ENCODE data around the gene TBX10.
"Not testable (repeated sequence)": the region's sequence is repeated elsewhere in the genome, so short reads cannot be mapped to it uniquely, and the experiment has no call there.

The TBX10 gene

DNA sequence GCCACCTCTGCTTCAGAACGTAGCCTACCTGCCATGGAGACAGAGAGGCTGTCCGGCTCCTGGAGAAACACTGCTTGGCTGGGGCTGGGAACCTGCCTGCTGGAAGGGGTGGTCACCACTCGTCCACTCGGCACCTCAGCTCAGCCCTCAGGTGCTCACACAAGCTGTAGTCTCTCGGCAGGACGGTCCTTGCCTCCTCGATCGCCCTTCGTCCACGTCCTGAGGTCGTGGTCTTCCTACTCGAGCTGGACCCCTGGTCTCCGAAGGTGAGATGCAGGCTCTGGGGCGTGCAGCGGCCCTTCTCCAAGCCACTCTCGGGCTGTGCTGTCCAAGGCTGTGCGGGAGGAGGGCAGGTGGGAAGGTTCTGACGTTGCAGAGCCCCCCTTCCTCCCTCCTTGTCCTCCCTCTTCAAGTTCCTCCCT is at the start of gene TBX10:
Gene TBX10, minus strand, starts transcription at position 326 of the 422 bp plus-strand sequence. Its CDS starts 291 bp downstream, at position 35.
- DNase-seq = no peak

DNA sequence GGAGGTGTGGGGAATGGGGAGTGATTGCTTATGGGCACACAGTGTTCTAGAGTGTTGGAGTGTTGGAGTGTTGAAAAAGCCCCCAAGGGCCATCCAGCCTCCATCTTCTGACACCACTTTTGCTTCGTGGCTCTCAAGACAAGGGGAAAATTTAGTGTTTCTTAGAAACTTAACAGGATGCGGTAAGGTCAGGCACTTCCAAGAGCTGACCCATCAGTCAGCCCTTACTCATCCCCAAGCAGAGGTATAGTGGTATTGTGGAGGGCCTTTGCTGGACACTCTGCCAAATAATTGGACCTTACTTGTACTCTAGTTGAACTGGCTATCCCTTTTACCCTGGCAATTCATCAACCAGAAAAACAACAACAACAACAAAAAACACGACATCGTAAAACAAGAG is 49.6 kb upstream of the TBX10 start:
- DNase-seq = no peak

DNA sequence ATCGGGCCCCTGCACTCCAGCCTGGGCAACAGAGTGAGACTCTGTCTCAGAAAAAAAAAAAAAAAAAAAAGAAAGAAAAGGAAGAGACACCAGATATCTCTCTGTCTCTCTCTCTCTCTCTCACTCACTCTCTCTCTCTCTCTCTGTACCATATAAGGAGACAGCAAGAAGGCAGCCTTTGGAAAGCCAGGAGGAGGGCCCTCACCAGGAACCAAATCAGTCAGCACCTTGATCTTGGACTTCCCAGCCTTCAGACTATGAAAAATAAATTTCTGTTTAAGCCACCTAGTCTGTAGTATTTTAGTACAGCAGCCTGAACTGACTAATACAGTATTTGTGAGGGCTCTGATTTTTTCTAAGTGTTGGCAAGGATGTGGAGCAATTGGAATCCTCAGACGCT is 48.4 kb upstream of the TBX10 start:
- no peak for DNase-seq

DNA sequence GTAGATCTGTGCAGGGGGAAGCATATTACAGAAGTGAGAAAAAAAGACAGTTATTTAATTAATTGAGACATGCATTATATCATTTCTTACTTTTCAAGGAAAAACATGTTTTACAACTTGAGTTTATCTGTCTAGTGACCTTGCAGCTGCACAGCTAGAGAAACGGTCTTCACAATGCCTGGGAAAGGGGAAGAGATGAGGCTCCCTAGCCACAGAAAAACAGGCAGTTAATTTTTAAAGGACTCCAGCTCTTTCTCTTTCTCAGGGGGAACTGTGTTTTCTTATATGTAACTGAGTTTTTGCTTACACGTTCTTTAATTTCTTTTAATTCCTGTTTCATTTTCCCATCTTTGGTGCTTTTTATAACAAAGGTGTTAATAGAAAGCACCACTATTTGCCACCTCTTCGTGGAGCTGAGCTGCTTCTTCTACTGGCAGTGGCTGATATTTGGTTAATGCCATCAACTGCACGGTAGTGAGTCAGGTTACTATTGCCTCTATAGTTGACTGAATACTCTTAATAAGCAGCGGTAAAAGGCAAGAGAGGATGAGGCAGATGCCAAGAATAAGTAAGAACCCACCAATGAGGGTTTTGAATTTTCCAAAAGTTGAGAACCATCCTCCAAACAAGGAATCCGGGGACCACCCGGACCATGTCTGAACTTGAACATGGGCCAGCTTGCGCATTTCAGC is 46.2 kb upstream of the TBX10 start:
- not testable (repeated sequence) for DNase-seq

DNA sequence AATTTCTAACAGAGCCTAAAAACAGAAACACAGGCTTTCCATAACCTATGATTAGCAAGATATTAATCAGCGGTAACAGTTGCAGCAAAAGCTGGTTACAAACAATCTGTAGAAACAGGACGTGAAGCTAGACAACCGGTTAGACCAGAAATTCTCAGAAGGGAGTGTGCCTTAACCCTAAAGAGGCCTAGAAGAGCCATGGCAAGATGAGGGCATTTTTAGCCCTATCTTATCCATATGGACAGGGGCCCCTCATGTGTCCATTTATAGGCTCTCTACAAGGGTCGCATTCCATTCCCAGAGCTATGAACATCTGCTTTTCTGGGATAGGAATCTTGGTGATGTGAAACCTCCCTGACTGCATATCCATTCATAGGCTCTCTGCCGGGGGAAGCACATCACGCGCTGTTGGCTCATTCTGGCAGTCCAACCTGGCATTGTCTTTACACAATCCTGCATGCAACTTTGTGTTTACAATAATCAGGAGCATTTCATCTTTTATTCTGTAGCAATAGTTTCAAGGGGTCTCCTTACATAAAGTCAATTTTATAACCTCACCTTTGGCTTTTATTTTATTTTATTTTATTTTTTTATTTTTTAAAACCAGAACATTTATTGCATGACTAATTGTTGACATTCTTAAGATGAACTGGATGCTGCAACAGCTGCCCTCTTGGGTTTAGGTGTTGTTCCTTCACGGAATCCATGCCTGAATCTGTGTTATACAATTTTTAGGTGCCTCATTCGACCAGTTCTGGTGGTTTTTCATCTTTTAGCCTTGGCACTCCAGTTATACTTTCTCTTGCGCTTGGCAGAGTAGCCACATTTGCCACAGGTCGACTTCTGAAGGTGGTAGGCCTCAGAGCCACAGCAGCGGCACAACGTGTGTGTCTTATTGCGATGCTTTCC is 42.8 kb upstream of the TBX10 start:
- not testable (repeated sequence) for DNase-seq

DNA sequence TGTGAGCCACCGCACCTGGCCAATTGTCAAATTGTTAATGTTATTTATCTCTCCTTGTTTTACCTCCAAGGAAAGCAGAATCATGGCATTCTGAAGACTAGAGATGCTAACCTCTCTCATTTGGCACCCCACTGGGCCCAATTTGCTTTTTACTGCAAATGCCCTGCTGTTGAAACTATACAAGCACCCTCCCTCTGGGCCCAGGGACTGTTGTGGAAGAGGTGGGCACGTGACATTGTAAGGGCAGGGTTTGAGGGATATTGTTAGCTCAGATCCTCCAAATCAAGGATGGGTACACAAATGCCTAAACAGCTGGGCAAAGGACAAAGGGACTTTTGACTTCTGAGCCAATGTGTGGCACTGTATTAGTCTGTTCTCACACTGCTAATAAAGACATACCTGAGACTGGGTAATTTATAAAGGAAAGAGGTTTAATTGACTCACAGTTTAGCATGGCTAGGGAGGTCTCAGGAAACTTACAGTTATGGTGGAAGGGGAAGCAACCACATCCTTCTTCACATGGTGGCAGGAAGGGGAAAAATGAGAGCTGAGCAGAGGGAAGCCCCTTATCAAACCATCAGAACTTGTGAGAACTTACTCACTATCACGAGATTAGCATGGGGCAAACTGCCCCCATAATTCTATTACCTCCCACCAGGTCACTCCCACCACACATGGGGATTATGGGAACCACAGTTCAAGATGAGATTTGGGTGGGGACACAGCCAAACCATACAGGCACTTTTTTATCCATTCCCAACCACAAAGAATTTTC is 41.3 kb upstream of the TBX10 start:
- DNase-seq = no peak

DNA sequence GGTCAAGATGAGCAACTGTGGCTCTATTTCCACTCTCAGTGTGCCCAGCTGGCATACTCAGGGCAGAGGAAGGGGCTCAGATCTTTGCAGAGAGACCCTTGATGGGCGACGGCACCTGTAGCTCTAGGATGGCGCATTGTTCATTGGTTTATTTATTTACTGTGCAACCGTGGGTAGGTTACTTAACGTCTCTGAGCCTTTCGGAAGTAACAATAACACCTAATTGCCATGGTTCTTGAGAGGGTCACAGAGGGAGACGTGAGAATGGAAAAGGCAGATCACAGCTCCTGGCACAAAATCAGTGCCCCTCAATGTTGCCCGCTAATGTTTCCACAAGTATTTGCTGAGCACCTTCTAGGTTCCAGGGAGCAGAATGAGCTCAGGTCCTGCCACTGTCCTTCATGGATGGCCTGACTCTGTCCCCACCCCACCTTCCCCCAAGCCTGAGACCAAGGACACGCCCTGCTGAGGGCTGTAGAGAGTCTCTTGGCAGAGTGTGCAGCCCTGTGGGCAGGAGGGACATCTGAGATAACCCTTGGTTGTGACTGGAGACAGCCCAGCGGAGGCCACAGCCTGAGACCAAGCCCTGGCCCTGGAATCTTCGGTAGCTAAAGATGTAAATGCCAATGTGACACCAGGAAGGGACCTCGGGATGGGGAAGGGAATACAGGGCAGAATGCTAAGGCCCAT is 35.6 kb upstream of the TBX10 start:
- DNase-seq = no peak

DNA sequence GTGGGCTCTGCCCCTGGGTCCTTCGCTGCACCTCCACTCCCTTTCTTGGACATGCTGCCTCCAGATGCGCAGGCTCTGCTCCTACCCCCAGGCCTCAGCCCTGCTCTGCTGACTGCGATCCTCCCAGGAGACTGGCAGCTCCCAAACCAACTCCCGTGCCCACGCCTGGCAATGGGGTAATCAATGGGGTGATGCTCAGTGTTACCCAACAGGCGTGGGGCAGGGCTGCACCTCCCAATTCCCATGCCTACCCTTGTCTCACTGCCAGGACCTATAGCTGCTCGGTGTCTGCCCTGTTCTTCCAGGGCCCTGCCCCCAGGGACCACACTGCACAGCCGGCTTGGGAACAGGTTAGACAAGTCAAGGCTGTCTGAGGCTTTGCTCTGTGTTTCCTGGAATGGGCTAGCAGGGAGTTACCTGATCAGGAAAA is 34.9 kb upstream of the TBX10 start, which contains the start of gene ALDH3B2:
Gene ALDH3B2, minus strand, starts transcription at position 182 of the 430 bp plus-strand sequence. CDS start 7,688 bp downstream, outside the sequence.
- DNase-seq = no peak

DNA sequence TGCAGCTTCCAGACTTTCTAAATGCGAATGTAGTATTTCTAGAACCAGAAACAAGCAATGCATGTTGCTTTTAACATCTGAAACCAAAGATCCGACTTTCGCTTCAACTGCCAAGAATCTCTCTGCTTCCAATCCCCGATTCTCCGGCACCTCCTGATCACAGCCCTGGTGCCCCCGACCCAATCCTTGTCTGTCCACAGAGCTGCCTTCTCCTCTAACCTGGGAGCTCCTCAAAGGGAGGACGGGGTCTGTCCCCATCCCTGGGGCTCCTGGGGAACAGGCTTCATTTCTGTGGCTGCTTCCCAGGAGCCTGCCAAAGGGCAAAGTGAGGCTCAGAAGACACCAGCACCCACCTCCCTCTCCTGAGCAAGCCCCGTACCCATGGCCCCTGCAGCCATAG is 34.3 kb upstream of the TBX10 start:
- no peak for DNase-seq

DNA sequence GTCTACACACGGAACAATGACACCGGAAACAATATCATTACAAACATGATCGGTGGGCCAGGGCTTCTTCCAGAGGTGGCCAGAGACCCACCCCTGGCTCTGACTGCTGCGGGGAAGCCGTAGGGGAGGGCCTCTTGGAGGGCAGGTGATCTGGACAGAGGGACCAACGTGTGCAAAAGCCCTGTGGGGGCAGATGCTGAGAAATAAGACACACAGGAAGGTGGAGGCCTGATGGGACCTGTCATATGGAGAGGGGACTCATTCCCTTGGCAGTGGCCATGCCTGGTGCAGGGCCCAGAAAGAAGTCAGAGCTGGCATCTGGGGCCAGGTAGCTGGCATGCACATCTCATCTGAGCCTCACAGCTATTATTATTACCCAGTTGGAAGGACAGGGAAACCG is 33.8 kb upstream of the TBX10 start:
- DNase-seq = no peak

DNA sequence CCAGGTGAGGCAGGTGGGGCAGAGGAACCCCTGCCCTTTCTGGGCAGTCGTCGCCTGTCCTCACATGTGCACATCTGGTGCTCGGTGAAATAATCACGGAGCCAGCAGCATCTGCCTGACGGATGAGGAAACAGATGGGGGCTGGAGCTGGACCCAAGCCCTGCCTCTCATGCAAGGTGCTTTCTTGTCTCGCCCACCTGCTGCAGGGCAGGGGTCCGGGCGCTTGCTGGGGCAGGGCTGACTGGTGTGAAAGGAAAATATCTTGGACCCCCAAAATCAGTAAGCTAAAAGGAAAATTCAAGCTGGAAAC is 31.6 kb upstream of the TBX10 start:
- DNase-seq = no peak

DNA sequence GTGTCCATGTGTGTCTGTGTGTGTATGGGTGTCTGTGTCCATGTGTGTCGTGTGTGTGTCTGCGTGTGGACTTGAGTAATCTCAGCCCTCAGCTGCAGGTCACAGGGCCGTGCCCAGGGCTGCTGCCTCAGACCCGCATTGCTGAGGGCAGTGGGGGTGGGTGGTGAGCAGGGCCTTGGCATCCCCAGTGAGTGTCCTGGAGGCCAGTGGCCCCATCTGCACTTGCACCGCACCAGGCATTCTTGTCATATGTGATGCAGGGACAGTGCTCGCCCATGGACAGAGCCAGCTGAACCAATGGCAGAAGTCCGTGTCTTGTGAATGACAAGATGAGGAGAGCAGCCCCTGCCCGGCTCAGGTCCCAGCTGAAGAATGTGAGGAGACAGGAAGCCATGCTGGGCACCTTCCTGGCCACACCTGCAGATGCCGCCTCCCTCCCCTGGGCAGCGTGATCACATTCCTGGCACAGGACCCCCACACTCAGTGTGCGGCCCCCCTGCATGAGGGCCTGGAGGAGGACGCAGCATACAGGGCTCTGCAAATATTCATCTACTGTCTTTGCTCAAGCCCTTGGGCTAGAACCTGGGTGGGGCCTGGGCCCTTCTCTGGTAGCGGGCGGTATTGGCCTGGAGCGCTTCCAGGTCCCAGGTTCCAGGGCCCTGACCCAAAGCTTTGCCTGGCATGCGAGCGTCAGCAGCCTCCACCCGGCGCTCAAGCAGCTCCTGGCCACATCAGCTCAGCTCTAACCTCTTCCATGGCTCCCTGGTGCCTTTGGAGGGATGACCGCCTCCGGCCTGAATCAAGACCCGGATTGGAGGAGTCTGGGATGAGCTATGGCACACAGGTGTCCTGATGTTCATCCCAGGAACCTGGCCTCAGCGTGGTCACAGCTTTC is 31.0 kb upstream of the TBX10 start:
- no peak for DNase-seq

DNA sequence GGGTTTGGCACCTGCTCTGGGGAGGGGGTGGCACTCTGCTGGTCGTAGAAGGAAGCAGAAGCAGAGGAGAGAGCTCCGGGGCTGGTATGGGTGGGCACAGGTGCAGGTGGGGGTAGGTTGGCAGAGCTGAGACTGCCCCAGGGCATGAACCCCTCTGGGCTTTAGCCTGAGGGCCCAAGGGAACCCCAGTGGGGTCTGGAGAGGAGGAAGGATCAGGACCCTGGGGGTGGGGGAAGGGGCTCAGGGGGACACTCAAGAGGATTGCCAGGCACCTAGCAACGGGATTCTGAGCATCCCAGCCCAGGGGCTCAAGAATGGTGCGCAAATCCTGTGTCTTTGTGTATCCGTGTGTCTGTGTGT is 28.6 kb upstream of the TBX10 start:
- DNase-seq = no peak

DNA sequence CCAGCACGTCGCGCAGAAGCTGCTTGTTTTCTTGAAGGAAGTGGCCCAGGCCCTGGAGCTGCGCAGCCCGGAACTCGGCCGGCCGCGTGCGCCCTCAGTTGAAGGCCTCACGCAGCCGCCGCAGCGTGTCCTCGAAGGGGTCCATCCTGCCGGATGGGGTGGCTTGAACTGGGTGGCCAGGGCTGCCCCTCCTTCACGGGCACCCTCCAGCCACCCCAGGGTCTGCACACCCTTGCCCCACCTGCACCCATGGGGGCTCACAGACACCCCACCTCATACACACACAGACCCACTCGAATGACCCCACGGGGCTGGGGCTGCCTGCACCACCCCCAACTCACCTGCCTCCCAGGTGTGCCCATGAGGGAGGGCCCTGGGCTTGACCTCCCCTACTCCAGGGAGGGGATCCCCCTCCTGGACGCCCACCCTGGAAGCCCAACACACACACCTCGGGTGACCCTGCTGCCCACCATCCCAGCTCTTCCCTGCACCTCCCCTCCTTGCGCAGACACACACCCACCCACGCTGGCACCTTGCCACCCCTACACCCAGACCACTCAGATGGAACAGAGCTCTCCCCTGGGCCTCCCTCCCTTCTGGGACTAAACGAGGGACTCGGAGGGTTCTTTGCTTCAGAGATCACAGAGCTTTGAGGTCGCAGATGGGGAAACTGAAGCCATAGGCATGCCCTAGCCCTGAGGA is 28.1 kb upstream of the TBX10 start:
- no peak for DNase-seq

DNA sequence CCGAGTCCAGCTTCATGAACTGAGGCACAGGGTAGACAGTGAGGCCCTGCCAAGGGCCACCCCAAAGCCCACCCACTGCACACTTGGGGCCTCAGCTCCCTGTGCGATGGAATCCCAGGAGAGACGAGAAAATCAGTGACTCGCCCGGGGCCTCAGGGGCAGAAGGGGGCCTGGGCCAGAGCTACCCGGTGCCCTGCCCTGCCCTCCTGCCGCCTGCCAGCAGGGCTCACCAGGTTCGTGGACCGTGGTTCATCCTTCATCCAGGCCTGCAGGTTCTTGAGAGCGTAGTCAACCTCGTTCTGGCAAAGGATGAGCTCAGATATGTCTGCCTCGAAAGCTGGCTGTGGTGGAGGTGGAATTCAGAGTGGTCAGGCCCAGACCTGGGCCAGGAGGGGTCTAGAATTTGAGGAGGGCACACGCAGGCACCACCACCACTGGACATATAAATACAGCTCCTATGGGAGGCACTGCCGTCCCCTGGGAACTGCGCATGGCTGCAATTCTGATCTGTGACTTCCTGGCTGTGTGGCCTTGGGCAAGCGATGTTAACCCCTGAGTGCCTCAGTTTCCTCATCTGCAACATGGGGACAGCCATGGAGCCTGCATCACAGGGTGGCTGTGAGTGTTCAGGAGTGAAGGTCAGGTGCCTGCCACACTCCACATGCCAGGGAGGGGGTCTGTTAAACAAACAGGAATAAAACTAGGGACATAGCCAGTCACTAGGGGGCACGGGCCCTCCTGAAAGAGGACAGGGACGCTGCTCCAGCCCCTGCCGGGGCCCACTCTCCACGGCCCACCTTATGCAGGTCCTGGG is 27.3 kb upstream of the TBX10 start:
- DNase-seq = no peak

DNA sequence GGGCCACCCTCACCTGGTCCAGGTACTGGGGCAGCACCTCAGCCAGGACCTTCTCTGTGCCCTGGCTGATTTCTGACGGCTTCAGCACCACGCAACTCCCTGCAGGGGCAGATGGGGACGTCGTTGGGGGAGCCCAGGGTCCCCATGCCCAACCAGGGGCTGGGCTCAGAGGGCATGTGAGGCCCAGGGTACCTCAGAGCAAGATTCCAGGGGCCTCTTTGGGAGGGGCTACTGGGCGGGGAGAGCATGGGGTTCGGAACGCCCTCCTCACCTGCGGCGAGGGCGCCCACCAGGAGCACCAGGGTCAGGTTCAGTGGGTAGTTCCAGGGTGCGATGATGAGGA is 26.7 kb upstream of the TBX10 start:
- DNase-seq = no peak

DNA sequence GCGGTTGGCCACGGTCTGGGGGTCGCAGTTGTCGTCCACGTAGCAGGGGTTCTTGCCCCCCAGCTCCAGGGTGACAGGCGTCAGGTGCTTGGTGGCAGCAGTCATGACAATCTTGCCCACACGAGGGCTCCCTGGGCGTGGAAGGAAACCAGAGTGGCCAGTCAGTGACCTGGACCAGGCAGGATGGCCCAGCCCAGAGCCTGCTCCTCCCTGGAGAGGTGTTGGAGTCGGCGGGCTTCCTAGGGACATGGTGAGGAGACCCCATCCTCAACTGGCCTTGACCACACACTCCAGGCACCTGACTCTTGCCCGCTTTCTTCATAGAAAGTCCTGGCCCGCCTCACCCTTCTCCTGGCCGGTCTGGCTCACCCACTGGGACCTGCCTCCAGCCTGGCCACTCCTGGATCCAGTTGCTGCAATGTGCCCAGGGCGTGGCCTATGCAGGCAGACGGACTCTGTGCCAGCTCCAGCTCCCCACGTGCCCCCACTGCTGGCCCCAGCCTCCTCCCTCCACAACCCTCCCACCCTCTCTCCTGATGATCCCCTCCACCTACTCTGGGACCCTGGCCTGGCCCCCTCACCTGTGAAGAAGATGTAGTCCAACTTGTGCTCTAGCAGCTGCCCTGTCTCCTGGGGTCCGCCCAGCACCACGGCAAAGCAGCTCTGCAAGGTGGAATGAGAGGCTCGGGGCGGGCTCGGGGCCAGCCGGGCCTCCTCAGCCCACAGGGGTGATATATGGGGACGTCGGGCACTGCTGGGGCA is 26.2 kb upstream of the TBX10 start:
- no peak for DNase-seq

DNA sequence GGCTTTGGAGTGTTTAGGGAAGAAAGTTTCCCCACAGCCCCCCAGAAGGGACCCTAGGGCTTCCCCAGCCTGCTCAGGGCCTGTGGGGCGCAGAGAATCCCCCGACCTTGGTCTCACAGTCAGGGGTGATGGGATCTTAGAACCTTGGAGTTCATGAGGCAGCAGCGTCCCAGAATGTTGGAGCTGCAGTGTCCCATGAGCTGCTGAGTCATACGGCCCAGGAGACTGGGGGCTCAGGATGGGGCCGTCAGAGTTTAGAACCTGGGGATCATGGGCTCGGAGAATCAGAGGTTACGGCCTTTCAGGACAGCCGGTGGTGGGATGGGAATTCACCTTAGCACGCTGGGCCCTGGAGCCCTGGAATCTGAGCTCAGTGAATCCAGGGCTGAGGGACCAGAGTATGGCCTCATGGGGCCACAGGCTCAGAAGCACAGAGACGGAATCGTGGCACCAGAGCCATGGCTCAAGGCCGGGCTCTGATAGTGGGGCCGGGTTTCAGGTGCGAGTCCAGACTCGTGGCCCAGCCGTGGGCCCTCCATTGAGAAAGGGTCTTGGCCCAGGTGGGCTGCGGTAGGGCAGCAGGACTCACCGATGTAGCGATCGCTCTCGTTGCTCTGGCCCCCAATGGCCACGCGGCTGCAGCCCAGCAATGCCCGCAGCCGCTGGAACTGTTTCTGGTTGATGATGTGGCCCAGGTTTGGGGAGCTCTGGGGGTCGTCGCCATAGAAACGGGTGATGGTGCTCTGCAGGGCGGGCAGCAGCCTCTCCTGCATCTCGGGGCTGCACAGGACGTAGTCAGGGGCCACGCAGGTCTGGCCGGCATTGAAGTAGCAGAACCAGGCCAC is 25.4 kb upstream of the TBX10 start:
- no peak for DNase-seq

DNA sequence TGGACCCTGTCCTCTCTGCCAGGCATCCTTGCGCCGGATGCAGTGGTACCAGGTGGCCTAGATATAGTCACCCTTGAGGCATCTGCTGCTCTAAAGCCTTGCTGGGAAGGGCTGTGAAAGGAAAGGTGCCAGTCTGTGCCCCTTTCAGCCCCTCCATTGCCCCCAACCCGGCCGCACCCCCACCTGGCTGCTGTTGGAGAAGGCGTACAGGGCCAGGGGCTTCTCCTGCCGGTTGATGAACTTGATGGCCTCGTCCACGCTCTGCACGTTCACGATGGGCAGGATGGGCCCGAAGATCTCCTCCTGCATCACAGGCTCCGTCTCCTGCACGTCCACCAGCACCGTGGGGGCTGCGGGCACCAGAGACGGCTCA is 24.6 kb upstream of the TBX10 start:
- no peak for DNase-seq
